ENCODE measurements around the gene CCL20. TPM values are rescaled to one million over a fixed set of nuclear protein-coding genes. Genes with fewer than 3 reads are reported as not detected.

Gene CCL20
- total and polyA plus RNA-seq, 2 donors (not counting 3 experiments of a cell fraction or from before 2014, with no cell fraction given) = 0.32 TPM; not detected in 1

GRCh38 chr2:227864161-227864756, 50.6 kb downstream of the CCL20 start:
- TF ChIP-seq CTCF (IDR thresholded peaks at IDR 0.05; ENCODE audit: extremely low read depth in 1 of 2, insufficient read depth in 1 of 2, low read depth in 1 of 2, low read length in 2 of 2) (no peak), GATA2 (IDR thresholded peaks at IDR 0.05; ENCODE audit: insufficient read depth, insufficient read length, low read depth, low read length) (no peak), EZH2 (IDR thresholded peaks at IDR 0.05; ENCODE audit: borderline replicate concordance, low read depth, low read length, severe bottlenecking) (no peak), MYC (IDR thresholded peaks at IDR 0.05; ENCODE audit: low read depth, low read length) (no peak), MAX (IDR thresholded peaks at IDR 0.05; ENCODE audit: insufficient read depth, insufficient read length) (no peak), POLR2AphosphoS5 (IDR thresholded peaks at IDR 0.05; ENCODE audit: insufficient read depth, low read depth, low read length) (no peak), POLR2A (IDR thresholded peaks at IDR 0.05; ENCODE audit: low read depth, low read length) (no peak), JUN (IDR thresholded peaks at IDR 0.05; ENCODE audit: borderline replicate concordance, insufficient read depth, insufficient read length, low read depth) (no peak), FOS (IDR thresholded peaks at IDR 0.05; ENCODE audit: borderline replicate concordance, insufficient read depth, low read length) (no peak)
- Histone ChIP-seq H2AFZ (ENCODE audit: low read depth, low read length) (no peak overlapping the region), H3K9me3 (replicated peaks; ENCODE audit: control insufficient read depth, insufficient read depth, low read length) (no peaks in the 10 kb centered on the region), H3K36me3 (ENCODE audit: control insufficient read depth in 2 of 2, extremely low read depth in 1 of 2, insufficient read depth in 2 of 2, low read length in 2 of 2) (no peaks in the 10 kb centered on the region), H3K4me2 (ENCODE audit: insufficient read depth, low read length) (no peak overlapping the region), H3K79me2 (ENCODE audit: control insufficient read depth, insufficient read depth, low read length) (no peaks in the 10 kb centered on the region), H3K27ac (ENCODE audit: insufficient read depth, low read depth, low read length) (no peak overlapping the region), H3K27me3 (ENCODE audit: control insufficient read depth in 2 of 2, insufficient read depth in 2 of 2, low read length in 2 of 2) (no peaks in the 10 kb centered on the region), H3K9ac (replicated peaks; ENCODE audit: extremely low read depth, insufficient read depth, low read length) (no peak overlapping the region), H3K4me3 (replicated peaks in 1 of 3; ENCODE audit: insufficient read depth in 1 of 3, low read depth in 1 of 3, low read length in 3 of 3) (no peak overlapping the region), H4K20me1 (replicated peaks; ENCODE audit: control insufficient read depth, extremely low read depth, insufficient read depth, low read length) (no peaks in the 10 kb centered on the region), H3K9me1 (replicated peaks; ENCODE audit: control insufficient read depth, extremely low read depth, insufficient read depth, low read length) (no peaks in the 10 kb centered on the region), H3K4me1 (ENCODE audit: control insufficient read depth, extremely low read depth, insufficient read depth, low read length) (peaks cover 33% of the 10 kb centered on the region)
- DNase-seq (ENCODE audit: low read depth, low spot score) (no peak), FAIRE-seq (no peak)
- intact Hi-C loops (cut with micrococcal nuclease) = loop anchor here (5.0 kb wide), 2 partner anchors 392 to 537 kb away; partner anchors contain the start of genes AGFG1 and MFF
- CTCF ChIA-PET = interaction anchor here (0.6 to 5.1 kb wide), 3 partner anchors 26 to 98 kb away, joined by 4 to 41 read pairs (median 39); no protein-coding TSS in a partner anchor
- BruUV-seq (replicated peaks) = no TSS peak
- POLR2A ChIA-PET = no interaction called here
- dilution Hi-C loops (cut with MboI; ENCODE audit: extremely low pct_ligation_motif_present, low sequenced_read_pairs) = no loop called here
